WTC11 (cell line): Measurements from ENCODE around the gene EFNB3. TPM values are rescaled to one million over a fixed set of nuclear protein-coding genes. Genes with fewer than 3 reads are reported as not detected.

Source experiments
- ATAC-seq: fragments of 200-7000 bp; cut with Tn5 transposase; 2 replicates; pipeline ENCODE4 v1.10.0; 2021; ENCODE audit warnings: mild to moderate bottlenecking, moderate library complexity
- CTCF ChIA-PET: fragments of 300-600 bp; sonication (Branson Sonifier 250); formaldehyde crosslinking; loops from one replicate; lab custom pipeline; 2021; ENCODE audit warnings: antibody characterized with exemption; lab: Charles Lee
- POLR2A ChIA-PET: fragments of 350-600 bp; sonication (Branson Sonifier 250); formaldehyde crosslinking; loops from one replicate; lab custom pipeline; 2021; ENCODE audit warnings: antibody characterized with exemption; lab: Charles Lee
- DNase-seq: peaks from one replicate; pipeline ENCODE4 v3.0.0; 2021; ENCODE audit warnings: low spot score
- H3K27ac Mint-ChIP-seq: 2 replicates; pipeline ENCODE4 v1.8.0; 2021; ENCODE audit warnings: mixed read lengths
- H3K27me3 Mint-ChIP-seq: 2 replicates; pipeline ENCODE4 v1.8.0; 2021; ENCODE audit warnings: low read depth, mild to moderate bottlenecking, moderate library complexity, mixed read lengths
- H3K36me3 Mint-ChIP-seq: 2 replicates; pipeline ENCODE4 v1.8.0; 2021; ENCODE audit warnings: mixed read lengths
- H3K4me1 Mint-ChIP-seq: 2 replicates; pipeline ENCODE4 v1.8.0; 2022; ENCODE audit warnings: mixed read lengths
- H3K4me3 Mint-ChIP-seq: 2 replicates; pipeline ENCODE4 v1.8.0; 2021; ENCODE audit warnings: mild to moderate bottlenecking, moderate library complexity, mixed read lengths
- H3K9me3 Mint-ChIP-seq: 2 replicates; pipeline ENCODE4 v1.8.0; 2021; ENCODE audit warnings: mixed read lengths
- CREM ChIP-seq: sonication (generic); formaldehyde crosslinking; IDR thresholded peaks from 2 replicates; pipeline ENCODE4 v1.8.1; 2022; ENCODE audit warnings: mild to moderate bottlenecking, missing genetic modification reagents, moderate library complexity
- ELF4 ChIP-seq: sonication (generic); formaldehyde crosslinking; IDR thresholded peaks from 2 replicates; pipeline ENCODE4 v1.8.1; 2022; ENCODE audit warnings: low read depth, mild to moderate bottlenecking, moderate library complexity, missing genetic modification reagents
- ESRRA ChIP-seq: sonication (generic); formaldehyde crosslinking; IDR thresholded peaks from 2 replicates; pipeline ENCODE4 v1.8.1; 2022; ENCODE audit warnings: mild to moderate bottlenecking, missing genetic modification reagents, borderline replicate concordance
- ETV6 ChIP-seq: sonication (generic); formaldehyde crosslinking; IDR thresholded peaks from 2 replicates; pipeline ENCODE4 v1.8.1; 2022; ENCODE audit warnings: mild to moderate bottlenecking, missing genetic modification reagents
- KAT7 ChIP-seq: sonication (generic); formaldehyde crosslinking; IDR thresholded peaks from 2 replicates; pipeline ENCODE4 v1.8.1; 2023; ENCODE audit warnings: missing genetic modification reagents, mild to moderate bottlenecking, borderline replicate concordance
- MYBL2 ChIP-seq: sonication (generic); formaldehyde crosslinking; IDR thresholded peaks from 2 replicates; pipeline ENCODE4 v1.8.1; 2023; ENCODE audit warnings: mild to moderate bottlenecking, moderate library complexity, missing genetic modification reagents
- NFYB ChIP-seq: sonication (generic); formaldehyde crosslinking; conservative IDR thresholded peaks from 2 replicates; pipeline ENCODE4 v1.8.0; 2022; ENCODE audit warnings: low read depth, missing genetic modification reagents
- NR1H2 ChIP-seq: sonication (generic); formaldehyde crosslinking; IDR thresholded peaks from 2 replicates; pipeline ENCODE4 v1.9.0; 2021; ENCODE audit warnings: mild to moderate bottlenecking, moderate library complexity, missing genetic modification reagents
- TEAD1 ChIP-seq: sonication (generic); formaldehyde crosslinking; IDR thresholded peaks from 2 replicates; pipeline ENCODE4 v1.8.0; 2022; ENCODE audit warnings: mild to moderate bottlenecking, missing genetic modification reagents
- total RNA-seq: library from RNA; stranded (reverse); gene quantifications from 3 replicates; pipeline ENCODE4 v1.2.3, GENCODE V29; 2021
- TF ChIP-seq, protein P1 (sequence below): sonication (generic); formaldehyde crosslinking; IDR thresholded peaks from 2 replicates; pipeline ENCODE4 v1.8.1; 2023; ENCODE audit warnings: mild to moderate bottlenecking, missing genetic modification reagents, moderate library complexity
- TF ChIP-seq, protein P2 (sequence below): fragments of 250-450 bp; sonication (Bioruptor Pico); IDR thresholded peaks from 2 replicates; pipeline ENCODE4 v1.9.0; 2021; ENCODE audit warnings: moderate library complexity, mild to moderate bottlenecking, inconsistent platforms, borderline replicate concordance
- TF ChIP-seq, protein P3 (sequence below): sonication (generic); formaldehyde crosslinking; IDR thresholded peaks from 2 replicates; pipeline ENCODE4 v1.8.0; 2023; ENCODE audit warnings: mild to moderate bottlenecking, missing genetic modification reagents
- TF ChIP-seq, protein P4 (sequence below): fragments of 250-450 bp; sonication (Bioruptor Pico); IDR thresholded peaks from 2 replicates; pipeline ENCODE4 v1.9.0; 2021; ENCODE audit warnings: mild to moderate bottlenecking
- TF ChIP-seq, protein P5 (sequence below): fragments of 250-450 bp; sonication (Bioruptor Pico); IDR thresholded peaks from 2 replicates; pipeline ENCODE4 v1.9.0; 2021; ENCODE audit warnings: mild to moderate bottlenecking, borderline replicate concordance
- TF ChIP-seq, protein P6 (sequence below): sonication (generic); formaldehyde crosslinking; IDR thresholded peaks from 2 replicates; pipeline ENCODE4 v1.8.1; 2022; ENCODE audit warnings: mild to moderate bottlenecking, moderate library complexity, missing genetic modification reagents
- TF ChIP-seq, protein P7 (sequence below): sonication (generic); formaldehyde crosslinking; IDR thresholded peaks from 2 replicates; pipeline ENCODE4 v1.8.0; 2022; ENCODE audit warnings: mild to moderate bottlenecking, missing genetic modification reagents
- TF ChIP-seq, protein P8 (sequence below): sonication (generic); formaldehyde crosslinking; IDR thresholded peaks from 2 replicates; pipeline ENCODE4 v1.8.0; 2023; ENCODE audit warnings: missing genetic modification reagents, mild to moderate bottlenecking, borderline replicate concordance

EFNB3 gene
- total RNA-seq, 1 experiment from 2014 or later, result 14.7 TPM

DNA sequence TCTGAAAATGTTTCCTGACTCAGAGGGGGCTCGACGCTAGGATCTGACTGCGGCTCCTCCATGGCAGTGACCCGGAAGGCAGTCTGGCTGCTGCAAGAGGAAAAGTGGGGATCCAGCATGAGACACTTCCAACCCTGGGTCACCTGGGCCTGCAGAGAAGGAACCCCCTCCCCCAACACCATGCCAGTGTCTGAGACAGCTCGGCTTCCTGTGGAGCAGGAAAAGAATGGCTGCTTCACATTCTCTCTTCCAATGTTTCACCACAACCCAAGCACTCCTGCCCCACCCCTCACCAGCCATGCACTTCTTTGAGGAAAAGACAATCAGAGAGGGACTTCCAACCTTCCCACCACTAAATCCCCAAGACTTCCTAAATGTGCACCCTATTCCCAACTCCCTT, 28.5 kb upstream of the EFNB3 start:
- ChIA-PET CTCF (interaction anchor here (0.7 to 4.5 kb wide), 10 partner anchors 9 to 62 kb away, joined by 3 to 43 read pairs (median 5); partner anchors contain the start of genes ATP1B2, FXR2, SAT2 and TP53), POLR2A (interaction anchor here (0.7 to 4.0 kb wide), 4 partner anchors 11 to 72 kb away, joined by 3 to 29 read pairs (median 4); partner anchors contain the start of genes TP53 and WRAP53)
- Mint-ChIP-seq H3K4me3 (peak overlapping the region; percentile 57), H3K27ac (peak overlapping the region; percentile 98), H3K27me3 (no peaks in the 10 kb centered on the region; the same call in 1 of the 2 replicates), H3K36me3 (peaks cover 37% of the 10 kb centered on the region), H3K9me3 (peaks cover 10% of the 10 kb centered on the region), H3K4me1 (peaks cover 46% of the 10 kb centered on the region)
- no peak for TF ChIP-seq ELF4 (CRISPR knock-in tag)
- TF ChIP-seq, protein P1, sequence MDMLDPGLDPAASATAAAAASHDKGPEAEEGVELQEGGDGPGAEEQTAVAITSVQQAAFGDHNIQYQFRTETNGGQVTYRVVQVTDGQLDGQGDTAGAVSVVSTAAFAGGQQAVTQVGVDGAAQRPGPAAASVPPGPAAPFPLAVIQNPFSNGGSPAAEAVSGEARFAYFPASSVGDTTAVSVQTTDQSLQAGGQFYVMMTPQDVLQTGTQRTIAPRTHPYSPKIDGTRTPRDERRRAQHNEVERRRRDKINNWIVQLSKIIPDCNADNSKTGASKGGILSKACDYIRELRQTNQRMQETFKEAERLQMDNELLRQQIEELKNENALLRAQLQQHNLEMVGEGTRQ (CRISPR knock-in tag), result 0 out of 2 replicates have a peak, but pooled peaks have one; percentile 15
- DNase-seq (peak; percentile 50), ATAC-seq (peak; percentile 51)

DNA sequence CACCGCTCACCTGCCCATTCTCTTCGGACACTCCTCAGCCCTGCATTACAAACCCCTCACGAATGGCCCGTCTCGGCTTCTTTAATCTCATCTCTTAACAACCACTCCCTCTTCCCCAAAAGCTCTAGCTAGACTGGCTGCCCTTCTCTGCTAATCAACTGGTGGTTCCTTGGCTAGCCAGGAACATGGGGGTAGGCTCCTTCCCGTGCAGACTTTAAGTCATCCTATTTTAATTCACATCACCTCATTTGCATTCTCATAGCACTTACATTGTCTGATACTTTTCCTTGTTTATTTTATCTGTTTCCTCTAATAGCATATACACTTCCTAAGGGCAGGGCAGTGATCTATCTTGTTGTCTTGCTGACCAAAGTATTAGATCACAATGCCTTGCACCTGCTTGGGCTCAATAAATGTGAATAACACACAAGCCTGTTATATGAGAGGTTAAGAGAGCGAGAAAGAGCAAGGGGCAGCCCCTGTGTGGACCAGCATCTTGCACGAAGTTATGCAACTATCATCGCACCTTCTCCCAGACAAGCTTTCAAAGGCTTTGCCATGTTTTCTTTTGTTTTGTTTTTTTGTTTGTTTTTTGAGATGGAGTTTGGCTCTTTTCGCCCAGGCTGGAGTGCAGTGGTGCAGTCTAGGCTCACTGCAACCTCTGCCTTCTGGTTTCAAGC, 27.5 kb upstream of the EFNB3 start:
- ATAC-seq (peak; percentile 87), DNase-seq (peak; percentile 44)
- Mint-ChIP-seq H3K36me3 (peaks cover 33% of the 10 kb centered on the region), H3K27ac (peak overlapping the region; percentile 98), H3K4me3 (peak overlapping the region; percentile 57), H3K4me1 (peaks cover 48% of the 10 kb centered on the region), H3K27me3 (no peaks in the 10 kb centered on the region; the same call in 1 of the 2 replicates), H3K9me3 (peaks cover 10% of the 10 kb centered on the region)
- CTCF ChIA-PET, result interaction anchor here (0.7 to 4.5 kb wide), 14 partner anchors 10 to 322 kb away, joined by 3 to 43 read pairs (median 4); partner anchors contain the start of genes ATP1B2, FXR2, SAT2 and SHBG
- POLR2A ChIA-PET, result interaction anchor here (0.9 to 4.0 kb wide), 4 partner anchors 10 to 43 kb away, joined by 3 to 29 read pairs (median 6); partner anchors contain the start of genes ATP1B2, TP53 and WRAP53
- 0 out of 2 replicates have a peak, but pooled peaks have one; percentile 52 for TF ChIP-seq ETV6 (CRISPR knock-in tag)
- TF ChIP-seq, protein P2, sequence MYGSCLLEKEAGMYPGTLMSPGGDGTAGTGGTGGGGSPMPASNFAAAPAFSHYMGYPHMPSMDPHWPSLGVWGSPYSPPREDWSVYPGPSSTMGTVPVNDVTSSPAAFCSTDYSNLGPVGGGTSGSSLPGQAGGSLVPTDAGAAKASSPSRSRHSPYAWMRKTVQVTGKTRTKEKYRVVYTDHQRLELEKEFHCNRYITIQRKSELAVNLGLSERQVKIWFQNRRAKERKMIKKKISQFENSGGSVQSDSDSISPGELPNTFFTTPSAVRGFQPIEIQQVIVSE, result no peak
- no peak for TF ChIP-seq CREM (CRISPR knock-in tag)
- TF ChIP-seq, protein P3, sequence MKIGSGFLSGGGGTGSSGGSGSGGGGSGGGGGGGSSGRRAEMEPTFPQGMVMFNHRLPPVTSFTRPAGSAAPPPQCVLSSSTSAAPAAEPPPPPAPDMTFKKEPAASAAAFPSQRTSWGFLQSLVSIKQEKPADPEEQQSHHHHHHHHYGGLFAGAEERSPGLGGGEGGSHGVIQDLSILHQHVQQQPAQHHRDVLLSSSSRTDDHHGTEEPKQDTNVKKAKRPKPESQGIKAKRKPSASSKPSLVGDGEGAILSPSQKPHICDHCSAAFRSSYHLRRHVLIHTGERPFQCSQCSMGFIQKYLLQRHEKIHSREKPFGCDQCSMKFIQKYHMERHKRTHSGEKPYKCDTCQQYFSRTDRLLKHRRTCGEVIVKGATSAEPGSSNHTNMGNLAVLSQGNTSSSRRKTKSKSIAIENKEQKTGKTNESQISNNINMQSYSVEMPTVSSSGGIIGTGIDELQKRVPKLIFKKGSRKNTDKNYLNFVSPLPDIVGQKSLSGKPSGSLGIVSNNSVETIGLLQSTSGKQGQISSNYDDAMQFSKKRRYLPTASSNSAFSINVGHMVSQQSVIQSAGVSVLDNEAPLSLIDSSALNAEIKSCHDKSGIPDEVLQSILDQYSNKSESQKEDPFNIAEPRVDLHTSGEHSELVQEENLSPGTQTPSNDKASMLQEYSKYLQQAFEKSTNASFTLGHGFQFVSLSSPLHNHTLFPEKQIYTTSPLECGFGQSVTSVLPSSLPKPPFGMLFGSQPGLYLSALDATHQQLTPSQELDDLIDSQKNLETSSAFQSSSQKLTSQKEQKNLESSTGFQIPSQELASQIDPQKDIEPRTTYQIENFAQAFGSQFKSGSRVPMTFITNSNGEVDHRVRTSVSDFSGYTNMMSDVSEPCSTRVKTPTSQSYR (CRISPR knock-in tag), result no peak
- TF ChIP-seq, protein P4, sequence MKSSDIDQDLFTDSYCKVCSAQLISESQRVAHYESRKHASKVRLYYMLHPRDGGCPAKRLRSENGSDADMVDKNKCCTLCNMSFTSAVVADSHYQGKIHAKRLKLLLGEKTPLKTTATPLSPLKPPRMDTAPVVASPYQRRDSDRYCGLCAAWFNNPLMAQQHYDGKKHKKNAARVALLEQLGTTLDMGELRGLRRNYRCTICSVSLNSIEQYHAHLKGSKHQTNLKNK (CRISPR knock-in tag), result no peak
- TF ChIP-seq, protein P5, sequence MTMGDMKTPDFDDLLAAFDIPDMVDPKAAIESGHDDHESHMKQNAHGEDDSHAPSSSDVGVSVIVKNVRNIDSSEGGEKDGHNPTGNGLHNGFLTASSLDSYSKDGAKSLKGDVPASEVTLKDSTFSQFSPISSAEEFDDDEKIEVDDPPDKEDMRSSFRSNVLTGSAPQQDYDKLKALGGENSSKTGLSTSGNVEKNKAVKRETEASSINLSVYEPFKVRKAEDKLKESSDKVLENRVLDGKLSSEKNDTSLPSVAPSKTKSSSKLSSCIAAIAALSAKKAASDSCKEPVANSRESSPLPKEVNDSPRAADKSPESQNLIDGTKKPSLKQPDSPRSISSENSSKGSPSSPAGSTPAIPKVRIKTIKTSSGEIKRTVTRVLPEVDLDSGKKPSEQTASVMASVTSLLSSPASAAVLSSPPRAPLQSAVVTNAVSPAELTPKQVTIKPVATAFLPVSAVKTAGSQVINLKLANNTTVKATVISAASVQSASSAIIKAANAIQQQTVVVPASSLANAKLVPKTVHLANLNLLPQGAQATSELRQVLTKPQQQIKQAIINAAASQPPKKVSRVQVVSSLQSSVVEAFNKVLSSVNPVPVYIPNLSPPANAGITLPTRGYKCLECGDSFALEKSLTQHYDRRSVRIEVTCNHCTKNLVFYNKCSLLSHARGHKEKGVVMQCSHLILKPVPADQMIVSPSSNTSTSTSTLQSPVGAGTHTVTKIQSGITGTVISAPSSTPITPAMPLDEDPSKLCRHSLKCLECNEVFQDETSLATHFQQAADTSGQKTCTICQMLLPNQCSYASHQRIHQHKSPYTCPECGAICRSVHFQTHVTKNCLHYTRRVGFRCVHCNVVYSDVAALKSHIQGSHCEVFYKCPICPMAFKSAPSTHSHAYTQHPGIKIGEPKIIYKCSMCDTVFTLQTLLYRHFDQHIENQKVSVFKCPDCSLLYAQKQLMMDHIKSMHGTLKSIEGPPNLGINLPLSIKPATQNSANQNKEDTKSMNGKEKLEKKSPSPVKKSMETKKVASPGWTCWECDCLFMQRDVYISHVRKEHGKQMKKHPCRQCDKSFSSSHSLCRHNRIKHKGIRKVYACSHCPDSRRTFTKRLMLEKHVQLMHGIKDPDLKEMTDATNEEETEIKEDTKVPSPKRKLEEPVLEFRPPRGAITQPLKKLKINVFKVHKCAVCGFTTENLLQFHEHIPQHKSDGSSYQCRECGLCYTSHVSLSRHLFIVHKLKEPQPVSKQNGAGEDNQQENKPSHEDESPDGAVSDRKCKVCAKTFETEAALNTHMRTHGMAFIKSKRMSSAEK (CRISPR knock-in tag), result no peak
- TF ChIP-seq, protein P6, sequence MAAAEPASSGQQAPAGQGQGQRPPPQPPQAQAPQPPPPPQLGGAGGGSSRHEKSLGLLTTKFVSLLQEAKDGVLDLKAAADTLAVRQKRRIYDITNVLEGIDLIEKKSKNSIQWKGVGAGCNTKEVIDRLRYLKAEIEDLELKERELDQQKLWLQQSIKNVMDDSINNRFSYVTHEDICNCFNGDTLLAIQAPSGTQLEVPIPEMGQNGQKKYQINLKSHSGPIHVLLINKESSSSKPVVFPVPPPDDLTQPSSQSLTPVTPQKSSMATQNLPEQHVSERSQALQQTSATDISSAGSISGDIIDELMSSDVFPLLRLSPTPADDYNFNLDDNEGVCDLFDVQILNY, result no peak
- no peak for TF ChIP-seq ESRRA (CRISPR knock-in tag)
- TF ChIP-seq NR1H2, result no peak
- no peak for TF ChIP-seq MYBL2
- no peak for TF ChIP-seq KAT7 (CRISPR knock-in tag)
- no peak for TF ChIP-seq NFYB
- TF ChIP-seq, protein P7, sequence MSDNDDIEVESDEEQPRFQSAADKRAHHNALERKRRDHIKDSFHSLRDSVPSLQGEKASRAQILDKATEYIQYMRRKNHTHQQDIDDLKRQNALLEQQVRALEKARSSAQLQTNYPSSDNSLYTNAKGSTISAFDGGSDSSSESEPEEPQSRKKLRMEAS (CRISPR knock-in tag), result peak; percentile 24; the same call in 1 of the 2 replicates
- peak; percentile 64; the same call in 1 of the 2 replicates for TF ChIP-seq TEAD1
- TF ChIP-seq, protein P8, sequence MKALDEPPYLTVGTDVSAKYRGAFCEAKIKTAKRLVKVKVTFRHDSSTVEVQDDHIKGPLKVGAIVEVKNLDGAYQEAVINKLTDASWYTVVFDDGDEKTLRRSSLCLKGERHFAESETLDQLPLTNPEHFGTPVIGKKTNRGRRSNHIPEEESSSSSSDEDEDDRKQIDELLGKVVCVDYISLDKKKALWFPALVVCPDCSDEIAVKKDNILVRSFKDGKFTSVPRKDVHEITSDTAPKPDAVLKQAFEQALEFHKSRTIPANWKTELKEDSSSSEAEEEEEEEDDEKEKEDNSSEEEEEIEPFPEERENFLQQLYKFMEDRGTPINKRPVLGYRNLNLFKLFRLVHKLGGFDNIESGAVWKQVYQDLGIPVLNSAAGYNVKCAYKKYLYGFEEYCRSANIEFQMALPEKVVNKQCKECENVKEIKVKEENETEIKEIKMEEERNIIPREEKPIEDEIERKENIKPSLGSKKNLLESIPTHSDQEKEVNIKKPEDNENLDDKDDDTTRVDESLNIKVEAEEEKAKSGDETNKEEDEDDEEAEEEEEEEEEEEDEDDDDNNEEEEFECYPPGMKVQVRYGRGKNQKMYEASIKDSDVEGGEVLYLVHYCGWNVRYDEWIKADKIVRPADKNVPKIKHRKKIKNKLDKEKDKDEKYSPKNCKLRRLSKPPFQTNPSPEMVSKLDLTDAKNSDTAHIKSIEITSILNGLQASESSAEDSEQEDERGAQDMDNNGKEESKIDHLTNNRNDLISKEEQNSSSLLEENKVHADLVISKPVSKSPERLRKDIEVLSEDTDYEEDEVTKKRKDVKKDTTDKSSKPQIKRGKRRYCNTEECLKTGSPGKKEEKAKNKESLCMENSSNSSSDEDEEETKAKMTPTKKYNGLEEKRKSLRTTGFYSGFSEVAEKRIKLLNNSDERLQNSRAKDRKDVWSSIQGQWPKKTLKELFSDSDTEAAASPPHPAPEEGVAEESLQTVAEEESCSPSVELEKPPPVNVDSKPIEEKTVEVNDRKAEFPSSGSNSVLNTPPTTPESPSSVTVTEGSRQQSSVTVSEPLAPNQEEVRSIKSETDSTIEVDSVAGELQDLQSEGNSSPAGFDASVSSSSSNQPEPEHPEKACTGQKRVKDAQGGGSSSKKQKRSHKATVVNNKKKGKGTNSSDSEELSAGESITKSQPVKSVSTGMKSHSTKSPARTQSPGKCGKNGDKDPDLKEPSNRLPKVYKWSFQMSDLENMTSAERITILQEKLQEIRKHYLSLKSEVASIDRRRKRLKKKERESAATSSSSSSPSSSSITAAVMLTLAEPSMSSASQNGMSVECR (CRISPR knock-in tag), result no peak
